HG03442 (cell line): Measurements from ENCODE around the gene DUSP5.
"Not testable (repeated sequence)": the region's sequence is repeated elsewhere in the genome, so short reads cannot be mapped to it uniquely, and the experiment has no call there.

Experiments
- ATAC-seq: cut with Tn5 transposase; IDR thresholded peaks from one replicate; pipeline ENCODE4 v1.9.1; 2021; ENCODE audit warnings: mild to moderate bottlenecking, moderate library complexity; ENCODE audit not compliant: unreplicated experiment

DUSP5 gene

DNA sequence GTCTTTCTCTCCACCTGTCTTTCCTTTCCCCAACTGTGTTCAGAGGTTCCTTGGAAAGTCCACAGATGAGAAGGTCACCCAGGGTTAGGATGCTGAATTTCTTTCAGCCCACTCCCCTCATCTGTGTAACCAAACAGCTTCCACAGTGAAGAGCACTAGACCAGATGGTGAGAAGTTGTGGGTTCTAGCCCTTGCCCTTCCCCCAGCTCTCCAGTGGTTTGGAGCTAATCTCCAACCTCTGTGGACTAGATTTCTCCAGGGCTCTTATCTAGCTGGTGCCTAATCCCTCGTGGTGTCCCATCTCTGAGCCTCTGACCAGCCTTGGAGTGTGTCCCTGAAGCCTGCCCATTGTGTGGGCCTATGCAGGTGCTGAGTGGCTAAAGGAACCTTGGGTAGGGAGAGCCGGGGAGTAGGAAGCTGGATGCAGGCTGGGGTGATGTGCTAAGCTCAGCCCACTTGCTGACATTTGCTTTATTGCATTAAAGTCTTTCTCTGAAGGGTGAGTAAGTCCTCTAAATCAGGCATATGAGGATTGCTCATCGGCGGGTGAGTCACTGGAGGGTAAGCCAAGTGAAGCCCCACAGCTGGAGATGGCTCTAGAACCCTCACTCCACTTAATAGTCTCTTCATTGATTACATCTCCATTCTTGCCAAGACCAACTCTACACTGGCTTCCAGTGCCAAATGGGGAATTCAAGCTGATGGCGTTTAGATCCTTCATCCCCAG, 14.9 kb downstream of the DUSP5 start:
- no peak for ATAC-seq

DNA sequence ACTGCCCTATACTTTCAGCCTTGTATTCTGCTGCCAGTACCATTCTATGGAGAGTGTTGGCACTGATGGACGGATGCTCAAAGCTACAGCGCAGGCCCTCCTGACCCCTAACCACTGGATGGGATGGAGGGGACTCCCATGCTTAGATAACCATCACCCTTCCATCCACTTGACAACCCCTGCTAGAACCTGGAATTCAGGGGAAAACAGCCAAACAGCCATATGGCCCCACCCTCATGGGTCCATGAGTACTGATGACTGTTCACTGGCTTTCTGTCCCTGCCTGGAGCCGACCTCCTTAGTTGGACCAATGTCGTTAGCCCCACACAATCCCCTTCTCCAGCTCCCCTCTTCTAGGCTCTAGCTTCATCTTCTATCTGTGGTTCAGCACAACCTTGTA, 16.2 kb downstream of the DUSP5 start:
- no peak for ATAC-seq

DNA sequence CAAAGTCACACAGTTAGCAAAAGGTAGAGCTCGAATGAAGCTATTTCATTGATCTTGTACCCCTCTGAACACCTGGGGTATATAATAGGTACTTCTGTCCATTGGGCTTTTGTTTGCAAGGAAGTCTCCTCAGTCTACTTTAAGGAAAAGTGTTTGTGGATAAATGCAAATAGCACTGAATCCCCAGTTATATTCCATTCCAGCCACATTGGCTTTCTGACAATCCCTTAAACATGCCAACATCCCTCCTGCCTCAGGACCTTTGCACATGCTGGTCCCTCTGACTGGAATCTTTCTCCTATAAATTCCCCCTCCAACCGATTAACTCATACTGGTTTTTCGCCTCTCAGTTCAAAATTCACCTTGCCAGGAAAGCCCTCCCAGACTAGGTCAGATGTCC, 17.1 kb downstream of the DUSP5 start:
- ATAC-seq, result no peak

DNA sequence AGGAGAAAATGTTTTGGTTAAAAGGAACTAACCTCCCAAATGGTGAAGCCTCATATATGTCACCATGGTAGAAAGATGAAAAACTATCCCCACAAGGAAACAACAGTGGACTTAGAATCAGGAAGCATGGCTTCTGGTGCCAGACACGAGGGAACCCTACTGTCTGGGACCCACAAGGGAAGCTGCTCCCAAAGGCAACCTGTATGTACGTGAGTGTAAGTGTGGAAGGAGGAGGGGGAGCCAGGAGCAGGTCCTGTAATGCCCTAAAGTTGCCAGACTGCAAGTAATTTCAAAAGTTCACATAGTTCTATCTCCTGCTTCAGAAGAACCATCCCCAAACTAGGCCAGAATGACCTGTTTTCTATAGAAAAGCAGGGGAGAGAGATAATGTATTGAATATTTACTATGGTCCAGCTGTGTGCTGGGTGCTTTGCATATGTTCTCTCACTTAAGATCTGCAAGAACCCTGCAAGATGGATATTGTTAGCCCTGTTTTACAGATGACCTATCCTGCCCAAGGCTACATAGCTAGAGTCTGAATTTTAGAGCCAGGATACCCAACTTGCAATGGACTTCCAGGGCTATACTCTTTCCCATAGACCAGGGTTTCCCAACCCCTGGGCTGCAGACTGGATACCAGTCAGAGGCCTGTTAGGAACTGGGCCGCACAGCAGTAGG, 19.2 kb downstream of the DUSP5 start:
- ATAC-seq, result no peak

DNA sequence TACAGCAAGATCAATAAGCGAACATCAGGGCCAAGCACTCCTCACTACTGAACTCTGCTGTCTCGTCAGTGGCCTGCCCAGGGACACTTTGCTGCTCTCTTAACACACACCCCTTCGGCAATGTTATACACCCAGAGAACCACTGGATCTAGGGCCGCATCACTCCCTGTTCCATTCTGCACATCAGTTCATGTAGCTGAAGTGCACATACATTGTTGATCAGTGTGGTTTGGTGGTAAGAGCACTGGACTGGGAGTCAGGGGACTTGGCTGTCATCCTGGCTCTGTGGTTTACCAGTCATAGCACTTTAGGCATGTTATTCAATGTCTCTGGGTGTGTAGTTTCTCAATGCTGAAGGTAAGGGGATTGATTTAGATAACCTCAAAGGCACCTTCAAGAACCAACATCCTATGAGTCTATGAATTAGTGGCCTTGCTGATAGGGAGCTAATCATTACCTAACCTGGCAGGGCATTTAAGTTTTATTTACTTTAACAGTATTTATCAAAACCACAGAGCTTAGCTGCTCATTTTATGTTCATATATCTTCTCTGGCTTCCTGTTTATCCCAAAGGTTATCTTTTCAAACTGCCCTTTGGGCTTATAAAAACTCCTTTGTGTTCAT, 24.8 kb downstream of the DUSP5 start:
- ATAC-seq, result no peak

DNA sequence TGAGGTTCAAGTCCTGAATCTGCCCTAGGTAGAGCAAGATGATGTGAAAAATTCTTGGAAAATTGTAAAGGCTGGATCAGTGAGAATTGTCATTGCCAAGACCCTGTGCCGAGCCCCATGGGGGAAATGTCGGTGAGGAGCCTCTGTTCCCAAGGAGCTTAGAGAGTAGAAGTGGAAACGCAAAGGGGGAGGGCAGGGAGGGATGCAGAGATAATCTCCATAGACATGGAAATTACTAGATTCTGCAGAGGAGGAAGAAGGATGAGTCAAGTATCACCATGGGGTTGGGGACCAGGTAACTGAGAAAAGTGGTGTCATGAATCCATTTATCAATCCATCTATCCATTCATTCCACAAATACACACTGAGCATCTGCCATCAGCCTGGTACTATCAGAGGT, 26.0 kb downstream of the DUSP5 start:
- no peak for ATAC-seq

DNA sequence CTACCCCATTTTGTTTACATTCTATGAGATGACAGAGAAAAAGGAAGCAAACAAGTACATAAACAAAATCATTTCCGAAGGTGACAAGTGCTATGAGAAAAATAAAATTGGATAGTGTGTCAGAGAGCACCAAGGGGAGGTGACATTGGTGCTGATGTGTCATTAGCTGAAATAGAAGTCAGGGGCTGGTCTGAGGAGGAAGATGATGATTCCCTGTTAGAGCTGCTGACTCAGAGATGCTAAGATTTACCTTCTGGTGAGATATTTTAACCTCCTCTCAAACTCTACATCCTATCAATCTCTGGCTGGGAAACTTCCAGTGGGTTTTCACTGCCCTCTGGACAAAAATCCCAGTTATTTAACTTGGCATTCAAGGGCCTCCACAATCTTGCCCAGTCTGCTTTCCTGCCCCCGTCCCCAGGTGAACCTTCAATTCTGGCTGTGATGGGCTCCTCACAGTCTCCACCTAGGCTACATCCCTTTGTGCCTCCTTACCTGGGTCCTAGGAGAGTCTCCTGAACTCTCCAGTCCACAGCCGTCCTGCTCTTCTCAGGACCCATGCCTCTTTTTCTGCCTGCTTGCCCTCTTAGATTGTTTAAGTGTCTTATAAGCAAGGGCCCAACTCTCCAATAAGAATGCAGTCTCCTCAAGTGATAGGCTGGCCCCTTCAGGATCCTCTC, 26.6 kb downstream of the DUSP5 start:
- no peak for ATAC-seq

DNA sequence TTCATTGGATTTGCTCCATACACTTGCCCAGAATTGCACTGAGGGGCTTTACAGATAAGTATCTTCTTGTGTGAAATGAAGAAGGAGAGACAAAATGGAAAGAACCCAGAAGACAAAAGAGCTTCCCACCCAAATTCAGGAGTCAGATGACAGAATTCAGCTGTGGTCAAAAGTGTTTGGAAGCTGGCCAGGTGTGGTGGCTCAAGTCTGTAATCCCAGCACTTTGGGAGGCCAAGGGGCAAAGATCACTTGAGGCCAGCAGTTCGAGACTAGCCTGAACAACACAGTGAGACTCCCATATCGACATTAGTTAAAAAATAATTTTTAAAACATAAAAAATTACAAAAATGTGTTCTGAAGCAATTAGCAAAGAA, 27.1 kb downstream of the DUSP5 start:
- ATAC-seq, result no peak

DNA sequence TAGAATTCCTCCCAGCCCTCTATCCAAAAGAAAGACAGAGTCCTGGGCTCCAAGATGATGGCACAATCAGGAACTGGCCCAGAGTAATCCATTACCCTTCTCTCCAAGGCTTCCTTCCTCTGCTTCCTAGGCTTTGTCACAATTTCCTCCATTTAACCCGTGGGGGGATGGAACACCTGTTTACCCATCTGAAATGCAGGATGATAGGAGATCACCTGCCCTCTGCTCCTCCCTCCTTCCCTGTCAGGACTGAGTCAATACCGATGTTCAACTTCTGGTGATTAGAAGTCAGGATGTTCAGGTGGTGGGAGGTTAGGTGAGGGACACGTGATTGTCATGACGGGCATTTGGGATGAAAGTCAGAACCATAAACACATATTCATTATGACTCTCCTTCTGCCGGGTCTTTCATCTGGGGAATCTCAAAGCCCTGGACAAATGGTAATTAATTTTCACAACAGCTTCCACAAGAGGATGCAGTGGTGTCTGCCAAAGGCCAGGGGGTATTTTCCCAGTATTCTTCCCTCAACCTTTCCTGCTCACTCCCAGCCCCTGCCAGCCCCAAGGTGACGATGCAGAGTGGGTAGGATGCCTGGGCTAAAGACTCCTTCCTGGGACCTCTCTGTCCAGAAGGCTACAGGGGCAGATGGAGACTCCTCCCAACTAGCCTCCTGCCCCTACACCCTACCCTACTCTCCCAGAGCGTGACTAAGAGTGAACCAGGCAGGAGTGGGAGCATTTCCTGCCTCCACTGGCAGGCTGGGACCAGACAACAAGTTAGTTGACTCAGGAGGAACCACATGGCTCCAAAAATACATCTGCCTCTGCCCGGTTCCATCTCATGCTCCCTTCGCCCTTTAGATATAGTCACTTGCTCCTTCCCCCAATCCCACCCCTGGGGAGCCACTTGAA, 27.9 kb downstream of the DUSP5 start:
- ATAC-seq, result no peak

DNA sequence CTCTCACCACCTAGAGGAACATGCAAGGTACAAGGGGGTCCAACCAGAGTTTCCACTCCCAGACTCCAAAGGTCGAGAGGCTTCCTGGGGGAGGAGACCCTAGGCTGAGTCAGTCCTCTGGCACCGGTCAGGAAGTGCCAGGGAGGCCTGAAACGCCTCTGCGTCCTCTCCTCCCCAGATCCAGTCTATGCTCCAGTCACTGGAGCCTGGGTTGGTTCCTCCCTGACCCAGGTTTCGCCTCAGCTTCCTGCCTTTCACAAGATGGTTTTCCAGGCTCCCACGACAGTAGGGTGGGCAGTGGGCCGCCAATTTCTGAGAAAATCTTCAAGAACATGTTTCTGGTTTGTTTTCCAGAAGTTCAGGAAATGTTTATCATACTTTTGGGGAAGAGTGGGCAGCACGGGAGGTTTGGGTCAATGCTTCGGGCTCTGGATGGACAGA, 30.0 kb downstream of the DUSP5 start:
- ATAC-seq, result no peak

DNA sequence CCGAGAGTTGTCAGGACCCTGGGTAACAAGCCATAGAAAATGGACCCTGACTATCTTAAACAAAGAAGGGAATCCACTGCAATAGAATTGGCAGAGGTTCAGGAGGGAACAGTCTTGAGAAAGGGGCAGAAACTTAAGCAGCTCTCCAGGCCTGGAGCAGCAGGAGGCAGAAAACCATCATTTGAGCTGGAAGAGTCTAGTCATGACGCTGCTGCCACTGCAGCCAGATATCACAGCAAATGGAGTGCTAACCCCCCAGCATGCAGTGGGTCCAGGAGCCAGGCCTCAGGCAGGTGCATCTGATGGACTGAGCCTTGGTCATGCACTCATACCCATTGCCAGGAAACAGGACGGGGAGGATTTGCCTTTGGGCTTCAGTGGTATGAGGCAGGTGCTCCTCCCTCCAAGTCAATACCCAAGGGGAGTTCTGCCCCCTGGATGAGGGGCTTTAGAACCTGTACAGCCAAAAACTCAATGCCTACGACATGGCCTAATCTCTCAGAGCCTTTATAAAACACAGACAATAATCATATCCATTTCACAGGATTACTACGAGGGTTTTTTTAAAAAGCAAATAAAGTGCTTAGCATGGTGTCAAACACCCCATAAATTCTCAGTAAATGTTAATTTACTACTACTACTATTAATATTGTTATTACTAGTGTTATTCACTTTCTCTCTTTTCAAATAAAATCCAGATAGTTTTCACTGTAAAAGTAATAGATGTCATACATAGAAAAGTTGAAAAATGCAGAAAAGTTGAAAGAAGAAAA, 30.7 kb downstream of the DUSP5 start:
- ATAC-seq, result peak; percentile 9

DNA sequence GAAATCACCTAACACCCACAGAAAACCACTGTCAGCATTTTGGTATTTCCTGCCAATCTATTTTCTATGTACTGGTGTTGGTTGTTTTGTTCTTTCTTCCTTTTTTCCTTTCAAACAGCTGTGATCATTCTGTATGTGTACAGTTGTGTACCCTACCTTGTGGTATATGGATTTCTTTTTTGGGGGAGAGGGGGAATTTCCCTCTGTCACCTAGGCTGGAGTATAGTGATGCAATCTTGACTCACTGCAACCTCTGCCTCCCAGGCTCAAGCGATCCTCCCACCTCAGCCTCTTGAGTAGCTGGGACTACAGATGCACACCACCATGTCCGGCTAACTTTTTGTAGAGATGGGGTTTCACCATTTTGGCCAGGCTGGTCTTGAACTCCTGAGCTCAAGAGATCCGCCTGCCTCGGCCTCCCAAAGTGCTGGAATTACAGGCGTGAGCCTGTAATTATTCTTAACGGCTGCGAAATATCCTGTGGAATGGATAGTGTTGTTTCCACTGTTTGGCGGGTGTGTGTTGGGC, 31.4 kb downstream of the DUSP5 start:
- peak; percentile 78 for ATAC-seq

DNA sequence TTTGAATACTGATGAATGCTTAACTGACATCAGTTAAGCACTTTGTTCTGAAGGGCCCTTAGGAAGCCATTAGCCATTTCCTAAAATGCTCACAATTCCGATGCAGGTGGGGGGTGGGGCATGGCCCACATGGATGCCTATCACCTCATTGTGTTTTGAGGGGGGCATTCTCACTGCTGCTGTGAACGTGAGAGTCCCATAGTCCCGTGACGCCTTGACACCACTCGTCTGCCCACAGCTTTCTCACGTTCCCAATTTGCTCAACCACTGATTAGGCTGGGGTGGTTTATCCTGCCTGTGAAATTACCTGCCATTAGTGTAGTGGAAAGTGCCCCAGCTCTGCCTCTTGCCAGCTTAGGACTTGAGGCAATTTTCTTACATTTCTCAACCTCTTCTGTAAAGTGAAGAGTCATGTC, 31.9 kb downstream of the DUSP5 start:
- no peak for ATAC-seq

DNA sequence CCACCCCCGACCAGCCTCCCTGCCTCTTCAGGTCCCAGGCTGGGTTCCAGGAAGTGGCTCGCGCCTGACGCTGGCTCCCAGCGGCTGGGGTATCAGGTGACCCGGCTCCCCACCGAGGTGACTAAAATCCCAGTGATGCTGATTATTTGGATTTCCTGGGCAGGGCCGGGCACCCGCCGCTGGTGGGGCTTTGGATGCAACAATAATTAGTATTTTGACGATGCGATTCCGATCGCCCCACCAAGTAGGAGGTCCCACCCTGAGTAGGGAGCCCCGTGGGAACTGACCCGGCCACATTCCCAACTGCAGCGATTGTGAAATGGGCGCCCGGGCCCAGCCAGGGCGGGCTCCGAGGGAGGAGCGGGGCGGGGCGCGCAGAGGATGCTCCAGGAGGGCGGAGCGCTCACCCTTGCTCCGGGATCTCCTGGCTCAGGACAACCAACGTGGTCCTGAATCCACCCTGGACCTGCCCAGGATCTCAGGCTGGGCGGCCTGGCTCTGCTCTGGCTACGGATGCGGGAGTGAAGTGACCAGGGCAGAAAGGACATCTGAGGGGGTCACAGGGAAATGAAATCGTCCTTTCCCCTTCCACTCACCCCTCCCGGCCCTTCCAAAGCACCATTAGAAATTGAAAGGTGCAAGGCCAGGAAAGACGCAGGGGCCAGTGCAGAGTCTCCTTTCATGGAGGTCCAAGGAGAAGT, 32.6 kb downstream of the DUSP5 start:
- no peak for ATAC-seq

DNA sequence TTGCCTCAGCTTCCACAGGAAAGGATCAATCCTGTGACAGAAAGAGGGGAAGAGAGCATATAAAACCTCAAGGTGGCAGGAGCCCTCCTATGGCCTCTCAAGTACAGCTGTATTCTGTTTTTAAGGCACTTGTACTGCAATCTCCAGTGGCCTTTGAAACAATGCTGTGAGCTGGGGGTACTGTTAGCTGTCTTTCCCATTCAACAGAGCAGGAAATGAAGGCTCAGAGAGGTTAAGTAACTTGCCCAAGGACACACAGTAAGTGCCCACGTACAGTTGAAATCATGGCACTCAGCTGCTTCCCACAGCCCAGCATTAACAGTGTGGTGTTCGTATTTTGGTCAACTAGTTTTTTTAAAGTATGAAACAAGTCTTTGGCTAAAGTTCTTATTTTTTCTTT, 34.0 kb downstream of the DUSP5 start:
- no peak for ATAC-seq

DNA sequence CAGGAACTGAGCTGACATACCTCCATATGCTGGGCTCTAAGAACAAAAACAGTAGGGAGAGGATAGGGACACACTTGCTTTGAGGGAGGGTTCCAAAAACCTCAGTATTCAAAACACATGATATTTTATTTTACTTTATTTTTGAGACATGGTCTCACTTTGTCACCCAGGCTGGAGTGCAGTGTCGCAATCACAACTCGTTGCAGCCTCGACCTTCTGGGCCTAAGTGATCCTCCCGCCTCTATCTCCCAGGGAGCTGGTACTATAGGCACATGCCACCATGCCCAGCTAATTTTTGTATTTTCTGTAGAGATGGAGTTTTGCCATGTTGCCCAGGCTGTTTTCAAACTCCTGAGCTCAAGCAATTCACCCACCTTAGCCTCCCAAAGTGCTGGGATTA, 34.9 kb downstream of the DUSP5 start:
- ATAC-seq, result not testable (repeated sequence)

DNA sequence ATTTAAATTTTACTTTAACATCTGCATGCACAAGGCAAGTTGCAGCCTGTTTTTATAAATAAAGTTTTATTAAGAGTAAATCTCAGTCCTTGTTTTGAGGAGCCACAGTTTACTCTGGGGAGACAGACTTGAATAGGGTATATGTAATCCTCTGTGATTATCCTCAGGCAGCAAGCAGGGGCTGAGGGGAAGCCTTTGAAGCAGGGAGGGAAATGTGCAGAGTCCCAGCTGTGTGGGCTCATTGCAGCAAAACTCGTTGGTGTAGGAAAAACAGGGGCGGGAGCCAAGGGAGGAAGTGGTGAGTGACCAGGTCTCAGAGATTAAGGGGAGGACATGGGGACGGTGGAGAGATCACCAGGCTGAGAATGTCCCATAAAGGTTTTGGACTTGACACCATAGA, 35.4 kb downstream of the DUSP5 start:
- no peak for ATAC-seq

DNA sequence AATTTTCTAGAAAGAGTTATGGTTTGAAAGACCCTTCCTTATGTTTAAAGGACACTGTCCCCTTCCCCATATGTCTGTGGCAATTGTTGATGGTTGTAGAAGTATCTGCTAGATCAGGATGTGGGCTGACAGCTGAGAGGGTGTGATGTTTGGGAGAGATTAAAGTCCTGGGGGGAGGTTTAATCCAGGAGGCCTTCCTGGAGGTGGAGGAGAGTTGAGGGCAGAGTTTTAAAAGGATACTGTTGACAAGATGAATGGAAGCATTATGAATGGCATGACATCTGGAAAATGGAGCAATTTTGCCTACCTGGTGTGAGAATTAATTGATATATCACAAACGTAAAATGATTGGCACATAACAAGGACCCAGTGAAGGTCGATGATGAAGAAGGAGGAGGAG, 36.9 kb downstream of the DUSP5 start:
- ATAC-seq, result no peak
